CD4-positive, alpha-beta T cell treated with Interferon gamma for 1 hour (primary cell): ENCODE measurements around the gene POLD2.

Experiments
- DNase-seq: peaks from one replicate; pipeline ENCODE4 v3.0.0-alpha.2; 2020

Gene POLD2

DNA sequence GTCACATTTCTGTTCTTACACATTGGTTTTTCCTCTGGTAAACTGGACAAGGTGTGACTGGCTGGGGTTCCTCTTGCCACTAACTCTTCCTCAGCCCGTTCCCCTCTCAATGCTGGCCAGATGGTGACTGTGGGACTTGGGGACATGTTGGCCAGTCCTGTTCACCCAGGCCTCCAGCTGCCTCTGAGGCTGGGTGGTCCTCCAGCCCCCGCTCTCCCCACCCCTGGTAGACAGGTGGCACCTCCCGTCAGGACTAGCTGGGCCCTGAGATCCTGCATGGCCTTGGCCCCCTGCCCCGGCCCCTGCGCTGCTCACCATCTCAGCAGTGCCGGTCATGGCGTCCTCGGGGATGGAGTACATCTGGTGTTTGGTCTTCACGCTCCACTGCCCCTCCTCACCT lies 28.6 kb upstream of the POLD2 start:
- no peak for DNase-seq

DNA sequence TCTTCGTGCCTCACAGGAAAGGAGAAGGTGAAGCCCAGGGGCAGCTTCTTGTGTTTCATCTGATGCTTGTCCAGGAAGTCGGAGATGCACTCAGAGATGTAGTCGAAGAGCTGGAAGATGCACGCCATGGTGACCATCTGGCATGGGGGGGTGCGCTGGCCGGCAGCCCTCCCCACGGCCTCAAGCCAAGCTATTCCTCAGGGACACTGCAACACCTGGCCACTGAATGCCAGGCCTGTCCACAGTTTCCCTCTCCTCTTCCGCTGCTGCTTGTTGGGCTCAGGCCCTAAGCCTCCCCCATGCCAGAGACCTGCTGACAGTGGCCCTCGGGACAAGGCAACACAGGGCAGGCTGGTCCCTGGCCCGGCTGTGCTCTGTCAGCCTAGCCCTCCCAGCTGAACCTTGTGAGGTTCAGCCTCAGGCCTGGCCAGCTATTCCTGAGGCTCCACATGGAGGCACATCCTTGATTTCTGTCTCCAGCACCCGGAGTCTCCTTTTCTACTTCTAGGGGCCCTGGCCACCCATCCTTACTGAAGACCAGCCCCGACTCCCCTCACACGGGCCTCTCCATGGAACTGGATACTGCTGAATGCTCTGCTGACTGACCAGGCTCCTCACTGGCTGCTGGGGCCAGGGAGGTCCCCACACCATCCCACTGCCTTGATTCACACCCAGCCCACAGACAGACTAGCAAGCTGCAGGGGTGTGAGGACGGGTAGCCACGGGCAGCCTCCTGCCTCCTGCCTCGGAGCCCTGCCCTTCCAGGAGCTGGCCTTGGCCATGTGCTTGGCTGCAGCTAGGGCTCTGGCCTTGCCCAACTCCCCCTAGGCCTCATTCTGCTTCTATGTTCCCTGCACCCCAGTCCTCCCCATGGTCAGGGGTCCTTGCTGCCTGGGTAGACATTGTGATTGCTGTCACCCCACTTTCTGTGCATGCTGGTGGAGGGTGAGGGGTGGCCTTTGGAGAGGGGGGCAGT lies 27.9 kb upstream of the POLD2 start:
- DNase-seq = no peak

DNA sequence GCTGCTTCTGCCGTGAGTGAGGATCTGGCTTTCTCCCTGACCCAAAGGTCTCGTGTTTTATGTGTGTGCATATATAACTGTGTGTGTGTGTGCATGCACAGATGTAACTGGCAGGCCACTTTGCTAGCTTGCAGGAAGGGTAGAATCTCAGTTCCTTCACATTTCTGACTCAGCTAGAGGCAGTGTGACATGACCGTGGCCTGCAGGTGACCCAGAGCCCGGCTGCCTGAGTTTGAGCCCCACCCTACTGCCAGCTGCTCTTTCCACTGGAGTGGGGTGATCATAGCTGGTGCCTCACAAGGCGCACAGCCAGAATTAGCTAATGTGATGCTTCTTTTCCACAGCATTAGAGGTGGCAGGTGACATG lies 27.1 kb upstream of the POLD2 start:
- DNase-seq = no peak

DNA sequence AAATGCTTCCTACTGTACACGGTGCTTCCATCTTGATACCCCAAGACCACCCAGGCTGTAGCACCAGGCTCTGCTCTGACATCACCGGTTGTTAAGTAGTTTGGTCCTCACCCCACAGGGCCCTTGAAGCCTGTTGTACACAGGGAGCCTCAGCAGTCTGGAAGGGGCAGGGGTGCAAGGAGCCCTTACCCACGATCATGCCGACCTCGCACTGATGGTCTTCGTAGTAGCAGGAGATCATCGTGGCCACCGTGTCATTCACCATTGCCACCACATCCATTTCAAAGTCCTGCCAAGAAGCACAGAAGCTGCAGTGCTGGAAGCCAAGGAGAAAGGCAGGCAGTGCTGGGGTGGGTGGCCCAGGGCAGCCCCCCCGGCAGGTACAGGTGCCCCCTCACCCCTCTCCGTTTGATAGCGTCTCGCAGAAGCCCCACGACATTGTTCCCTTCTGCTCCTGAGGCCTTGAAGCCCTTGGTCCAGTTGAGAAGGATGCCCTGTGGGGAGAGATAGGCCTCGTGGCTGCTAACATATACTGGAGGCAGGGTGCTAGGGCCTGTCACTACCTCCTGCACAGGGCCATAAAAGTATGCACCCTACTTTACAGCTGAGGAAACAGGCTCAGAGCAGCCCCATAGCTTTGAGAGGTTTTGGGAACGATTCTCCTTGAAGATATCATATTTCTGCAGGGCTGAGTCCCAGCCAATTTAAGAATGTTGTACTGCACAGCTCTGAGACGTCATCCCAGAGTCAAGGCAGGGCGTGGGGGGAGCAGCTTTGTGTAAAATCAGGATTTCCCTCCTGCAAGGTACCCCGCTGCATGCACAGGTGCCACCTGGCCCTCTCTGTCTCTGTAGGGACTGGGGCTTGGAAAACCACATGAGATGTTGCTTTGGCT lies 26.5 kb upstream of the POLD2 start:
- DNase-seq = no peak

DNA sequence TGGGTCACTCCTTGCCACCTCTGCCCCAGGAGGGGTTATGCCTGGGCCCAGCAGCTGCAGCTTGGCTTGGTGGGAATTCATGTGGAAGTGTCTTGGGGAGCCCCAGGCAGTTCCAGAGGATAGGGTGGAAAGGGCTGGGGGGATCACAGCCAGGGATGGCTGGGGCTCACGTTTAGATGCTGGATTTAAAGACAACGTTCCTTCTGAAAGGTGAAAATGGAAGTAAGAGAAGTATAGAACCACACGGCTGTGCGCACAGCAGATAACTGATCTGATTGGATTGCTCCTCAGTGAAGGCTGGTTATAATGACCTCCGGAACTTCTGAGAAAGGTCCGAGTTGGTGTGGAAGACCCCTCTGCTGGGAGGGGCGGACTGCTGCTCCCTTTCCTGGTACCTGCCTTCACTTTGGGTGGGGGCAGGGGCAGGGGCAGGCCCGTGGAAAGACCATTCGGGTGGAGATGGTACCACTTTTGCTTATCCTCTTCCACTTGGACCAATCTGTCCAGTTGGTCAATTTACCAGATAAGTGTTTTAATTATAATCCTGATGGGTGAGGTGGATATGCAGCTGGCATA lies 25.7 kb upstream of the POLD2 start:
- no peak for DNase-seq

DNA sequence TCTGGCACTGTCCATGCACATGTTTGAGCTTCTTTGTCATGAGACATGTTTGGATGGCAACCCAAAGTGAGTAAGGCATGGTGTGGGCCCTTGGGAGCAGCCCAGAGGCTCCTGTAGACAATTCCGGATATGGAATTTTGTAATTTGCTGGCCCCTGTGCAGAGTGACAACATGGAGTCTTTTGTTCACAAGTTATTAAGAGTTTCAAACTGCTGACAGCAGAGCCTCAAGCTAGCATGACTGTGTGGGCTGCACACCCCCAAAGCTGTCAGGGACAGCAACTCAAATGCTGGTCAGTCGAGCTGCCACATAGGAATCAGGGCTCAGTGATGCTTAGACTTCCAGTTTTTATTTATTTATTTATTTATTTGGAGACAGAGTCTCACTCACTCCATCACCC lies 24.8 kb upstream of the POLD2 start:
- no peak for DNase-seq

DNA sequence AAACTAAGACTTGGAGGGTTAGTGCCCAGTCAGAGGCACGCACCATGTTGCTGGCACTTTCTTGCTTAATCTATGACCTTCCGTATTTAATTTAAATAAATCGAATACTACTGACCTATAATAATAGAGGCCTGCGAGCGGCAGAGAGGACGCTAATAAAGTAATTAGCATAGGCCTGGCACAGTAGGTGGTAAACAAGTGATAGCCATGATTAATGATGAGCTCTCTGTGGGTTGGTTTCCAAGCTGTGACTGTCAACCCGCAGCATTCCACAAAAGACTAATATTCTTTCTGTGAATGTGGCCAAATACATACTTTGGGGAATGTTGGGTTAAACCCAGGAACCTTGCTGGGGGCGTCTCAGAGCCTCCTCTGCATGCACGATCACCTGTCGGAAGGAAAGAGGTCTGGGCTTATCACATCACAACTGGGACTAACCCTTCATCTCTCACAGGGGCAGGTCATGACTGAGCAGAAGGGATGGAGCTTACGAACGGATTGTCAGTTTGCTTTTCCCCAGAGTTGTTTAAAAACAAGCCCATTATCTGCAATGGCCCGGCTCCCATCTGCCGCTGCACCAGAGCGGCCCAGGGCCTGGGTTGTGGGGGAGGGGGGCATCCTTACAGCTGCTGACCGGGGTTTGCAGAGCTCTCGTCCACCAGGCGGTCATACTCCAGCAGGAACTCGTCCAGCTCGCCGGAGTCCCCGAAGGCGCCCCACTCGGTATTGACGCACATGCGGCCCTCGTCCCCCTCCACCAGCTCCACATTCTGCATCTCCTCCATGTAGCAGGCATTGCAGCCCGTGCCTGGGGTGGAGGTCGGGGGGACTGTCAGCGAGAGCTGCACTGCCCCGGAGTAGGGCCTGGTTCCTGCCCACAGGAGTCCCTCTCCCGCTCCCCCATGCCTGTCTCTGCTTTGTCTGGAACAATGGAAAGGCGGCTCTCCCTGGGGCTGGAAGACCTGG lies 24.0 kb upstream of the POLD2 start:
- DNase-seq = no peak

DNA sequence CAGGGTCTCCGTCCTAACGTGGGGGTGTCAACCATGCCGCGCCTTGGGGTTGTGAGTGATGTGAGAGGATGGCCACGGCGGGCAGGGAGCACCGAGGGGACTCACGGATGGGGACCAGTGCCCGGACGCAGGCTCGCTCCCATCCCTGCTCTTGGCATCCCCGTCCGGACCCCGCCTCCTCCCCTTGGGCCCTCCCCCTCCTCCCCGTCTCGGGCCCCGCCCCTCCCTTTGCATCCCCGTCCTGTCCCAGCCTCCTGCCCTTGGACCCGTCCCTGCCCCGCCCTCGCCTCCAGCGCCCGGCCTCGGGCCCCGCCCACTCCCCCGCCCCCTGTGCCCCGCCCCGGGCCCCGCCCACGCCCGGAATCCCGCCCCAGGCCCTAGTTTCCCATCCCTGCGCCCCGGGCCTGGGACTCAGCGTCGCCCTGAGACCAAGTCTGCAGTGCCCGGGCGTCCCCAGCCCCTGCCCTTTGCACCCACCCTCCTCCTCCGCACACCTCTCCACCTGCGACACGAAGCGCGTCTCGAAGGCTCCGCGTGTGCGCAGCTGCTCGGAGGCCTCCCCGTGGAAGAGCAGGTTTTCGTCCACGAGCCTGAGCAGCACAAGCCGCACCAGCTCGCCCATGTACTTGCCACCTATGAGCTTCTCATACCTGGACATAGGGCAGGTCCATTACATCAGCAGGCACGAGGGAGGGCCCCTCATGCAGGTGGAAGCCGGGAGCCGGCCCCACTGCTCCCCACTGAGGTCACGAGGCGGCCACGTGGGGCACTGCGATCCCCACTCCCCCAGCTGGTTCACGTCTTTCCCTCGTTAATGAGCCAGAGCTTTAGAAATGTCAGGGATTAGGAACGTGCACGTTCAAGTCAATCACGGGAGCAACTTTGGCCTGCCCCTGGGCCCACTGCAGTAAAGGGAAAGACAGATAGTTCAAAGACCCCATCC lies 22.9 kb upstream of the POLD2 start:
- peak; percentile 67 for DNase-seq

DNA sequence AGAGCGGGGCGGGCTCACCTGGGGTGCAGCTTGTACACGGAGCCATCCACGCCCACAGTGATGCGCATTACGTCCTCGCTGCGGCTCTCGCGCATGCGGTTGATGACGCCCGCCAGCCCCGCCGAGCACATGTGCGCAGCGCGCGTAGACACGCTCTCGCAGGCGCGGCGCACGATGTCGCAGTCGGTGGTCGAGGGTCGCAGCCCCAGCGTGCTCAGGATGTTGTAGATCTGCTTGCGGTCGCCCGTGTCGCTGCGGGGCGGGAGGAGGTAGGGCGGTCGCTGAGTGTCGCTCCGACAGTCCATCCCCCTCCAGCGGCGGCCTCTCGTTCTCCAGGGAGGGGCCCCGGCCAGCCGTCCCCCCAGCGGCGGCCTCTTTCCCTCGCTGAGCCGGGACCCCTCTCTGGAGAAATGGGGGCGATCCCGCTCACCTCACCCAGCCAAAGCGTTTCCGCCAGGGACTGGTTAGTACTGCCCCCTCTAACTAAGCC lies 22.2 kb upstream of the POLD2 start:
- peak; percentile 65 for DNase-seq

DNA sequence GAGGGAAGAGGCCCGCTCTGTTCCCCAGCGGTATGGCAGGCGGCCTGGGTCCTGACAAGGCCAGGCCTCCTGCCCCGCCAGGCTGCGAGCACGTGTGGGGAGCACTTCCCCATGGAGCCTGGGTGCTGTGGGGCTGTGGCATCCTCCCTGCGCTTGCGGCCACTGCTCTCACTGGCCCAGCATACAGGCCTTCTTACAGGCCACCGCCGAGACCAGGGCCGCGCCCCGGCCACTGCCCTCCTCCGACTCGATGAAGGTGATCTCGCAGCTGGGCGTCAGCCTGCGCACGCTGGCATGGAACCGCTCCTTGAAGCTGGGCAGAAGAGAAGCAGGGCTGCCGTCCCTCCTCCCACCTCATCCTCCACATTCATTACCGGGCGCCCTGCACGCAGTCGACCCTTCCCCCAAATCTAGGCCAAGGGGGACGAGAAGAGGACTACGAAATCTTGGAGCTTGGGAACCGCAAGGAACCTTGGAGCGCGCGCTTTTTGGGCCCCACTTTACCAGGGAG lies 21.7 kb upstream of the POLD2 start:
- DNase-seq = no peak

DNA sequence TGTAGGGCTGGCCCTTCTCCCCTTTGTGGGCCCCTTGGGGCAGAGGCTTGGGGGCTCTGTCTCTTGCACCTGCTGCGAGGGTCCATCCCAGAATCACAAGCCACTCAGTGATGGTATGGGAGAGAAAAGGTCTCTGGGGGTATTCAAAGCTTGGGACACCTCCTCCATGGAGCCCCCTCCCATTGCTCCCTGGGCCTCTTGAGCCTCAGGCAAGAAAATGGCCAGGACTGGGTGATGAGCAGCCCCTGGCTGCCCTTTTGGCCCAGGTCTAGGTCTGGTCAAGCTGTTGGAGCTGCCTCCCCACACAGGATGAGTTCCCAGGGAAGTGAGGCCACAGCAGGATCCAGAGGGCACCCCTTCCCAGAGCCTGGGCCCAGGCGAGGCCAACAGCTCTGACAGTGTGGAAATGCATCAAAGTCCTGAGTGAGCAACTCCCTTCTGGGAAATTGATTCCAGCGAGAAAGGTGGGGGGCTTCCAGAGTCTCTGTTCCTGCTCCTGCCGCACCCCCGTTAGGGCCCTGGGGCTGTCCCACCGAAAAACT lies 21.1 kb upstream of the POLD2 start:
- DNase-seq = no peak

DNA sequence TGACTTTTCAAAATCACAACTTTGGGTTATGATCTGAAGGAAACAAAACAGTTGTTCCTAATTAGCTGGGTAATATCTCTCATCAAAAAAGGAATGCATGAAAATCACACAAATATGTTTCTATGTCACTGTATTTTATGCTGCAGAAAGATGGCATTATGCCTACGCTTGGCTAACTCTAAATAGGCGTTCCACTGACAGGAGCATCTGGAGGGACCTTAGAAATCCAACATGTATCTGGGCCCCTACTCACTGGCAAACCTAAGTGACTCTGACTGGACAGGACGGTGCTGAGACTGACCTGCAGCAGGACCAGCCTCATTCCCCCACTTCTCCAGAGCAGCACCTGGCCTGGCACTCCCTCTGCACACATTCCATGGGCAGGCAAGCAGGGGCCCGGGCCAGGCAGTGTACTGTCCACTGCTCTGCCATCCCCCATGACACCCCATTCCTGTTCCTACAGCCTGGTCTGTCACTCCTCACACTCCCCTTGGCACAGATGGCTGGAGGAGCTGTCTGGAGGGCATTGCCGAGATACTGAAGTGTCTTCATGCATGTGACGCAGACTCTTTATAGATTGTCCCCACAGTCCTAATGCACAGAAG lies 20.4 kb upstream of the POLD2 start:
- no peak for DNase-seq

DNA sequence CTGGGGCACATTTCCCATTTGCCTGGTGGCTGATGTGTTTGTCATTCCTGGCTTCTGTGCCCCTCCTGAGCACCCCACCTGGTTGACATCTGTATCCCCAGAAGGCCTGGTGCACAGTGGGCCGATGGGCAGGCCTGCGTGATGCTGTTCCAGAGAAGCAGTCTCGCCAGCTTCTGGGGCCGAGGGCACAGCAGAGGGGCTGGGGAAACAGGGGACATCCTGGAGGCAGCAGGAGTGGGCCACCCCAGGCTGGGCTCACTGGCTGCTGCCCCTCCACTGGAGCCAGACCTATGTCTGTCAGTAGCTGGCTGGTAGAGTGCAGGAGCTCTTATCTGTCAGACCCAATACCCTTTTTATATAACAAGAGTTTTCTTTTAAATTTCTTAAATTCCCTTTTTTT lies 18.7 kb upstream of the POLD2 start:
- DNase-seq = no peak

DNA sequence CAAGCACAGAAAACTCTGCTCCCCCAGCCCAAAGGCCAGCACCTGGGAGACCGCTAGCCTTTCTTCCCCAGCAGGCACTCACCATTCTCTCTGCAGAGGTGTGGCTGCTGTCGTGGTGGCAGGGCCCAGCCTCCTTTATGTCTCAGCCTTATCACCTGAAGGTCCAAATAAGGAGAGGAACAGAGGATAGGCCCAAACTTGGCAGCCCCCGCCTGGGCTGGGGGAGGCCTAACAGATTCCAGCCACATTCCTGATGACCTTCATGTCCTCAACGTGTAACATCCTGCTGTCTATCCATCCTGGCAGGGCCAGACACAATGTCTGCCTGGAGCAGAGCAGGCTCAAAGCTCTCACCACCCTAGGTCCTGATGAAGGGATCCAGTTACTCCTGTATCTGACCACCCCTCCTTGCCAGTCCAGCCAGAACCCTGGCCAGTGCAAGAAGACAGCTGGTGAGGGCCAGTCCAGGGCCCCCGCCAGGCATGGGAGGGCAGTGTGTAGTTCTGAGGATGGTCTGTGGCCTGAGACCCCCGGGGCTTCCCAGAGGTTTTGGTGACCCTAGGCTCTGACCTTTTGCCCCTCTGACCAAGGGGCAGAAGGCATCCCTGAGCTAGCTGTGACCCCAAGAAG lies 18.0 kb upstream of the POLD2 start, which contains the start of gene MYL7:
Gene MYL7 (minus strand): TSS at position 112 of the 630 bp plus-strand sequence. CDS start 27 bp downstream, at position 85.
- no peak for DNase-seq

DNA sequence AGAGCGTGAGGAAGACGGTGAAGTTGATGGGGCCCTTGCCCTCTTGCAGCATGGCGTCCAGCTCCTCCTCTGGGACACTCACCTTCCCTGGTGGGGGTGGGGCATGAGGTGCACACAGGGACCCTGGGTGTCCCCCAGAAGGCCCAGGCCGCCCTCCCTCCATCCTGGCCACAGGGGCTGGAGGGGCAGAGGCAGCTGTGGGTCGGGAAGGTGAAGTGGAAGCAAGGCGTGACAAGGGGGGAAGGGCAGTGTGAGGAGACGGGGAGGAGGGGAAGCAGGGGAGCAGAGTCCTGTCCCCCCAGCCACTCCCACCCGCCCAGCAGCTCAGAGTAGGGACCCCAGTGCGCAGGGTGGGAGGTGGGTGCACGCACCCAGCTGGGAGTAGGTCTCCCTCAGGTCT lies 17.0 kb upstream of the POLD2 start:
- no peak for DNase-seq

DNA sequence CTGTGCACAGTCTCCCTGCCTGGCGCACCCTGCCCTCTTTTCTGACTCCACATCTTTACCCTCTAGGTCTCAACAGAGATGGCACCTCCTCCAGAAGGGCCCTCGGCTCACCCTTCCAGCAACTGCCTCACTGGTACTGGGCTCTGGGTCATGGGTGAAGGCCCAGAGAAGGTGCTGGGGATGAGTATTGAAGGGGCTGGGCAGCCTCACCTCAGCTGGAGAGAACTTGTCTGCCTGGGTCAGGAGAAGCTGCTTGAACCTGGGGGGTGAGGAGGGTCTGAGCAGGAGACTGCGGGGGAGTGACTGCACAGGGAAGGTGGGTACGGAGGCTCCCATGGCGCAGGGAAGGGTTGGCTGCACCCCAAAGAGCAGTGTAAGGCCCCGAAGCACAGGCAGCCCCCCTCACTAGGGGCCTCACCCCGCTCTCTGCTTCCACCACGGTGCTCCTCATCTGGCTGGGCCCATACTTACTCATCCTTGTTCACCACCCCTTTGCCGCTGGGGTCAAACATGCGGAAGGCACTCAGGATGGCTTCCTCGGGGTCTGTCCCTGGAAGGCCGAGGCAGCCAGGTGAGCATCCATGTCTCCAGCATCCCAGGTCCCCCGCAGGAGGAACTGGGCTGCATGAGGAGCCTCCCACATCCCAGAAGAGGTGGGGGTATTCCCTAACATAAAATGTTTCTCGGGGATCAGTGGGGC lies 16.1 kb upstream of the POLD2 start:
- DNase-seq = no peak

DNA sequence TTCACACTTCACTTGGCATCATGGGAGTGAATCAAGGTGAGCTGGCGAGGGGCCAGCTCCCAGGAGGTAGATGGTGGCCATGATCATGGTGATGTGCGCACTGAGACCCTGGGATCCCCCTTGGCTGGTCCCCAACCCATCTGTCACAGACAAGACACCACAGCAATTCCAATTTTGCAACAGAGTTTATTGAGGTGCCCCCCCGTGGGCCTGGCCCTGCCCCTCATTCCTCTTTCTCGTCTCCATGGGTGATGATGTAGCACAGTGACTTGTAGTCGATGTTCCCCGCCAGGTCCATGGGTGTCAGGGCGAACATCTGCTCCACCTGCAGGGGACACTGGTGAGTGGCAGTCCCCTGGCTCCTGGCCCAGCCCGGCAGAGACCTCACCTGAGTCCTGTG lies 15.3 kb upstream of the POLD2 start:
- no peak for DNase-seq

DNA sequence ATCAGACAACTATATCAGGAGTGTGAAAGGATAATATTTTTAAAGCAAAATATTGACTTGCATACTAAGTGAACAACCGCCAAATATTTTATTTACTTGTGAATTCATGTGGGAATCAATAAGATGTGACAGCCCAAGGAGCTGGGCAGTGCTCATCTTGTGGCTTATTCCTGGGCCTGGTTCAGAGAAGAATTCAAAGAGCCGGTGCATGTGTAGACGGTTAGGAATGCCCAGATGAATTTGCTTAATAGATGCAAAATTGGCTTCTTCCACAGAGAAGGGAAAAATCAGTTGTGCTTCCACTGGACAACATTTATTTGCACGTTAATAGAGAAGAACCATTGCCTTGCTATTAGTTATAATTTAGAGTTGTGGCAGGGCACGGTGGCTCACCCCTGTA lies 13.4 kb upstream of the POLD2 start:
- DNase-seq = no peak
